ENCODE data around the gene SMC5.
A peak's percentile ranks its signal among the peaks of the same experiment; 100 is the strongest.
"Not testable (repeated sequence)": the region's sequence is repeated elsewhere in the genome, so short reads cannot be mapped to it uniquely, and the experiment has no call there.

Gene SMC5

GRCh38 chr9:70315389-70315788 is 56.6 kb downstream of the SMC5 start:
- TF ChIP-seq, protein P1, sequence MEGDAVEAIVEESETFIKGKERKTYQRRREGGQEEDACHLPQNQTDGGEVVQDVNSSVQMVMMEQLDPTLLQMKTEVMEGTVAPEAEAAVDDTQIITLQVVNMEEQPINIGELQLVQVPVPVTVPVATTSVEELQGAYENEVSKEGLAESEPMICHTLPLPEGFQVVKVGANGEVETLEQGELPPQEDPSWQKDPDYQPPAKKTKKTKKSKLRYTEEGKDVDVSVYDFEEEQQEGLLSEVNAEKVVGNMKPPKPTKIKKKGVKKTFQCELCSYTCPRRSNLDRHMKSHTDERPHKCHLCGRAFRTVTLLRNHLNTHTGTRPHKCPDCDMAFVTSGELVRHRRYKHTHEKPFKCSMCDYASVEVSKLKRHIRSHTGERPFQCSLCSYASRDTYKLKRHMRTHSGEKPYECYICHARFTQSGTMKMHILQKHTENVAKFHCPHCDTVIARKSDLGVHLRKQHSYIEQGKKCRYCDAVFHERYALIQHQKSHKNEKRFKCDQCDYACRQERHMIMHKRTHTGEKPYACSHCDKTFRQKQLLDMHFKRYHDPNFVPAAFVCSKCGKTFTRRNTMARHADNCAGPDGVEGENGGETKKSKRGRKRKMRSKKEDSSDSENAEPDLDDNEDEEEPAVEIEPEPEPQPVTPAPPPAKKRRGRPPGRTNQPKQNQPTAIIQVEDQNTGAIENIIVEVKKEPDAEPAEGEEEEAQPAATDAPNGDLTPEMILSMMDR (conservative IDR thresholded peaks at IDR 0.05; ENCODE audit: low read depth, low read length): no peak
- no peak for DNase-seq (ENCODE audit: low read depth)
- H3K4me3 ChIP-seq (ENCODE audit: low read length): no peak overlapping the region

GRCh38 chr9:70318002-70318401 is 59.2 kb downstream of the SMC5 start:
- DNase-seq (ENCODE audit: low read depth): no peak
- TF ChIP-seq, protein P1 (conservative IDR thresholded peaks at IDR 0.05; ENCODE audit: low read depth, low read length): peak; percentile 11

DNA sequence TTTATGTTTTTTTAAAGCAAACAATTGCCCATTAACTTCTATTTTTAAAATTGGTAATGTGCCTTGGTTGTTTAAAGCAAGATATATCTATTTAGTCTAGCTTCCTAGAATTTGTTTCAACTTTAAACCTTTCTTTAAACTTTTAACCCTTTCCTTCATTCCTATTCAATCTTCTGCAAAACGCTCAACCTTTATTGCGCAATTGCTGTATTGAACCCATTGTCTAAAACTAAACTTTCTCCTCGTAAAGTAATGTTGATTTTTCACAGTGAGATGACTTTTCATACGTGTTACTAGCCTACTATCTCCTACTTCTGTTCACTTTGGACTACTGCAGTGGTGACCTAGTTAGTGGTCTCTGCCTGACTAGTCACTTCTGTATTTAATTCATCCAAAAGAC is 63.3 kb downstream of the SMC5 start:
- no peak for DNase-seq (ENCODE audit: low read depth)
- TF ChIP-seq, protein P1 (conservative IDR thresholded peaks at IDR 0.05; ENCODE audit: low read depth, low read length): no peak
- H3K4me3 ChIP-seq (ENCODE audit: low read length): no peak overlapping the region

More at GRCh38 chr9:70318002-70318401, 59.2 kb downstream of the SMC5 start:
- no peak overlapping the region for H3K4me3 ChIP-seq (ENCODE audit: low read length)

- no peak overlapping the region for H3K4me3 ChIP-seq (ENCODE audit: low read length)
- TF ChIP-seq, protein P1 (conservative IDR thresholded peaks at IDR 0.05; ENCODE audit: low read depth, low read length): no peak
- DNase-seq (ENCODE audit: low read depth): no peak
Measured at GRCh38 chr9:70324963-70325362, 66.2 kb downstream of the SMC5 start.

GRCh38 chr9:70328625-70329024 is 69.8 kb downstream of the SMC5 start:
- H3K4me3 ChIP-seq (ENCODE audit: low read length); DNase-seq (ENCODE audit: low read depth): not testable (repeated sequence)

DNA sequence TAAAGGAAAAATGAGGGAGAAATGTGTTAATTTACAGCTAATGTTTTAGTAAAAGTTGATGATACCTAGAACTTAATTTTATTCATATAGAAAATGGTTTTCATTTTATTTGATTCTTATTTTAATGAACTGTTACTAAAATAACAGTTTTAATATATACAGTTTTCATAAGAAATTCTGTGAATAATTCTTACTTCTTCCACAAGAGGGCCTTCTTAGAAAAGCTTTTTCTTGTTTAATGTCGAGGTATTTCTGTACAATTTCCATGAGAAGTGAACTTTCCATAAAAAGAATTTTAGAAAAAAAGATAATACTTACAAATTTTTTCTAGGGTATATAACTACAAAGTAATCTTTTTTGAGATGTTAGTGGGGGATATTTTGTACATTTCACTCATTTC is 81.8 kb downstream of the SMC5 start:
- H3K4me3 ChIP-seq (ENCODE audit: low read length): no peak overlapping the region
- TF ChIP-seq, protein P1 (conservative IDR thresholded peaks at IDR 0.05; ENCODE audit: low read depth, low read length): peak; percentile 36
- no peak for DNase-seq (ENCODE audit: low read depth)

- TF ChIP-seq, protein P1 (conservative IDR thresholded peaks at IDR 0.05; ENCODE audit: low read depth, low read length): no peak
- no peak overlapping the region for H3K4me3 ChIP-seq (ENCODE audit: low read length)
- no peak for DNase-seq (ENCODE audit: low read depth)
Measured at GRCh38 chr9:70347046-70347445, 88.3 kb downstream of the SMC5 start.

- TF ChIP-seq, protein P1 (conservative IDR thresholded peaks at IDR 0.05; ENCODE audit: low read depth, low read length): no peak
- peak; percentile 32 for DNase-seq (ENCODE audit: low read depth)
- H3K4me3 ChIP-seq (ENCODE audit: low read length): no peak overlapping the region
Measured at GRCh38 chr9:70352356-70352755, 93.6 kb downstream of the SMC5 start.

Data from retinal pigment epithelial cell (primary cell).